ENCODE measurements around the gene INPP5B. TPM values are rescaled to one million over a fixed set of nuclear protein-coding genes. Genes with fewer than 3 reads are reported as not detected.

INPP5B gene
- total and polyA plus RNA-seq, 4 donors, result 9.2 to 40.8 (median 27.2) TPM

DNA sequence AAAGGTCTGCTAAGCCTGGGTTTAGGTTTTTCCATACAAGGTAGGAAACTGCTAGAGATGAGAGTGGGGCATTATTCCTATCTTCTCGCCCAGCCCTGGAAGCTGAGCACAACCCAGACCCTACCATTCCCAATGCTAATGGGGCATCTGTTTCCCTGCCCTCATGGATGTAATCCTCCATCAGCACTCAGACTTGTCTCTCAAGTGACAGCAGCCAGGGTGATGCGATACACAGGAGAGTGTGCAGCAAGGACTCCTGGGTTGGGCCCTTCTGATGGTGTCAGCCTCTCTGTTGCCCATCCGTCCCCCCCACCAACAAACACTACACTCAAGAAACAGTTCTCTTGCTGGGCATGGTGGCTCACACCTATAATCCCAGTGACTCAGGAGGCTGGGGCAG is 5.9 kb upstream of the INPP5B start:
- TF ChIP-seq, protein P1, sequence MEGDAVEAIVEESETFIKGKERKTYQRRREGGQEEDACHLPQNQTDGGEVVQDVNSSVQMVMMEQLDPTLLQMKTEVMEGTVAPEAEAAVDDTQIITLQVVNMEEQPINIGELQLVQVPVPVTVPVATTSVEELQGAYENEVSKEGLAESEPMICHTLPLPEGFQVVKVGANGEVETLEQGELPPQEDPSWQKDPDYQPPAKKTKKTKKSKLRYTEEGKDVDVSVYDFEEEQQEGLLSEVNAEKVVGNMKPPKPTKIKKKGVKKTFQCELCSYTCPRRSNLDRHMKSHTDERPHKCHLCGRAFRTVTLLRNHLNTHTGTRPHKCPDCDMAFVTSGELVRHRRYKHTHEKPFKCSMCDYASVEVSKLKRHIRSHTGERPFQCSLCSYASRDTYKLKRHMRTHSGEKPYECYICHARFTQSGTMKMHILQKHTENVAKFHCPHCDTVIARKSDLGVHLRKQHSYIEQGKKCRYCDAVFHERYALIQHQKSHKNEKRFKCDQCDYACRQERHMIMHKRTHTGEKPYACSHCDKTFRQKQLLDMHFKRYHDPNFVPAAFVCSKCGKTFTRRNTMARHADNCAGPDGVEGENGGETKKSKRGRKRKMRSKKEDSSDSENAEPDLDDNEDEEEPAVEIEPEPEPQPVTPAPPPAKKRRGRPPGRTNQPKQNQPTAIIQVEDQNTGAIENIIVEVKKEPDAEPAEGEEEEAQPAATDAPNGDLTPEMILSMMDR (IDR thresholded peaks at IDR 0.05; ENCODE audit: control extremely low read depth, extremely low read depth), result no peak
- Histone ChIP-seq H3K4me3 (no peak overlapping the region), H3K27me3 (ENCODE audit: control insufficient read depth in 3 of 3, insufficient read depth in 3 of 3, low read length in 2 of 3) (no peaks in the 10 kb centered on the region), H3K36me3 (ENCODE audit: control insufficient read depth in 4 of 4, insufficient read depth in 4 of 4, low read length in 4 of 4) (peaks cover 0 to 9% (median 6%) of the 10 kb centered on the region in 4 donors), H3K4me1 (ENCODE audit: control insufficient read depth in 5 of 5, insufficient read depth in 5 of 5, low read length in 5 of 5) (no peaks in the 10 kb centered on the region), H3K9me3 (ENCODE audit: control insufficient read depth in 4 of 4, insufficient read depth in 3 of 4, low read length in 3 of 4) (no peaks in the 10 kb centered on the region), H3K9ac (ENCODE audit: insufficient read depth in 1 of 2, low read length in 2 of 2) (no peak overlapping the region), H3K27ac (ENCODE audit: low read depth in 1 of 2, low read length in 1 of 2) (no peak overlapping the region)
- no peak for ATAC-seq (ENCODE audit: insufficient read depth, low FRiP score)
- no peak for DNase-seq
- WGBS, 2 donors, result 95 to 96% methylated on average over 3 of the region's 3 CpGs

DNA sequence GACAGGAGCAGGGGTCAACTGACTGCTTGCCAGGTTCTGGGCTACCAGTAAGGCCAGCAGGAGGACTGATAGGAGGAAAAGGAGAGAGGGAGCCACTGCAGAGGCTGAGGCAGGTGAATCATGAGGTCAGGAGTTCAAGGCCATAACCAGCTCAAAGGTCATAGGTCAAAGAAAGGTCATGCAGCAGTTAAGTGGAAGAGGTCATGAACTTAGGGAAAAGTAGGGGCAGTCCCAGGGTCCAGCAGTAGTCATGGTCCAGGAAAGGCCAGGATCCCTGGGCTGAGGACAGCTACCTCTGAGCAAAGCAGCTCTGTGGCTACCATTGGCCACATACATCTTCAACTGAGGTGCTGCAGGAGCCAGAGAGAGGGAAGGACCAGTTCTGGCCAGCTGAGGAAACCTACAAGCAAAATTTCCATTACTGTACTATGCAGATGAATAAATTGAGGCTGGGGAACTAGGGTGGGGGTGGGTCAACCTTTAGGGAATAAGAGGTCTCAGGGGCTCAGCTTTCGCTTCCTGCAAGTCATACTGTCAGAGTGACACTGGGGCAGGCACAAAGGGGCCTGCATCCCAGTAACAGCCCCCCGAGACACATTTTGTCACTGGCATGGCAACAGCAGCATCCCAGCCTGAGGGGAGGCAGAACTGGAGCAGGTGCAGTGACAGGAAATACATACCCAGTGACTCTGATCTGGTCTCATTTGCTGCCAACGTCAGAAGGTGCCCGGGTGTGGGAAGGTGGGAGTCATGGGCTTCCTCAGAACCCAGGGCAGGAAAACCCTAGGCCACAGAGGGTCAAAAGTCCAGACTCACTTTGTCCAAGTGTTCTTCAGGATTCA is 5.2 kb upstream of the INPP5B start:
- TF ChIP-seq, protein P1 (IDR thresholded peaks at IDR 0.05; ENCODE audit: control extremely low read depth, extremely low read depth), result no peak
- no peak overlapping the region for H3K4me3 ChIP-seq
- peaks cover 0 to 3% (median 0%) of the 10 kb centered on the region in 5 donors for H3K4me1 ChIP-seq (ENCODE audit: control insufficient read depth in 5 of 5, insufficient read depth in 5 of 5, low read length in 5 of 5)
- no peak for DNase-seq
- no peak overlapping the region for H3K9ac ChIP-seq (ENCODE audit: insufficient read depth in 1 of 2, low read length in 2 of 2)
- H3K36me3 ChIP-seq (ENCODE audit: control insufficient read depth in 4 of 4, insufficient read depth in 4 of 4, low read length in 4 of 4), result peaks cover 0 to 4% (median under 1%) of the 10 kb centered on the region in 4 donors
- no peak for ATAC-seq (ENCODE audit: insufficient read depth, low FRiP score)
- no peaks in the 10 kb centered on the region for H3K9me3 ChIP-seq (ENCODE audit: control insufficient read depth in 4 of 4, insufficient read depth in 3 of 4, low read length in 3 of 4)
- no peak overlapping the region for H3K27ac ChIP-seq (ENCODE audit: low read depth in 1 of 2, low read length in 1 of 2)
- WGBS, 2 donors, result 71 to 82% methylated on average over 4 of the region's 4 CpGs
- H3K27me3 ChIP-seq (ENCODE audit: control insufficient read depth in 3 of 3, insufficient read depth in 3 of 3, low read length in 2 of 3), result no peaks in the 10 kb centered on the region

DNA sequence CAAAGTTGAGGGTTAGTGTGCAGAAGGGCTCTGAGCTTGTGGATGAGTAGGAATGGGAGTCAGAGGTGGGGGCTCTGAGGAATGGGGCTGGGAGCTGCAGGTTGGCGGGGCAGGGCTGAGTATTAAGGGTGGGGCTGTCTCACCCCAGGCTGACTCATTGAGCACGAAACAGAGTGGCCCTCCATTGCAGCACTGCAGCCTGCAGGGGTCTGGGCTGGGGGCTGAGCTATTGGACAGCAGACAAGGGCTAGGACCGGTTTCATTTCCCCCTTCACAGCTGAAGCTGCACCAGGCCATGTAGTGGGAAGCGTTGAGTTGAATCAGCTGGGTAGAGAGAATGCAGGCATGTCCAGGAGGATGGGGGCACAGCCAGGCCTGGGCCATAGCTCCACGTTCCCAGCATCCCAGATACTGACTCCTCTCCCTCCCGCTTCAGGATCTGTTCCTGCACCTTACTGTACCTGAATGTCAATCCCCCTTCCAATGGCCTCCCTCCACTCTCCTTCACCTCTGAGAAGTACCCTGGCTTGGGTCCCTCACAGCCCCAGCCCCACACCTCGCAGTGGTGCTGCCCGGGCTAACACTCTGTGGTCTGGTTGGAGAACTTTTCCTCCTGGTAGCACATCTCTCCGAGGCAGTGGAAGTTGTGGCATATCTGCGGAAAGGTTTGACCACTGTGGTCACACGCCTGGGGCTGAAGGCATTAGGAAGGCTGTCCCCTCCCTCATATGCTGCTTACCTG is 4.4 kb upstream of the INPP5B start:
- Histone ChIP-seq H3K36me3 (ENCODE audit: control insufficient read depth in 4 of 4, insufficient read depth in 4 of 4, low read length in 4 of 4) (peaks cover 0 to 3% (median 1%) of the 10 kb centered on the region in 4 donors), H3K9ac (ENCODE audit: insufficient read depth in 1 of 2, low read length in 2 of 2) (no peak overlapping the region), H3K4me1 (ENCODE audit: control insufficient read depth in 5 of 5, insufficient read depth in 5 of 5, low read length in 5 of 5) (peaks cover 0 to 10% (median 3%) of the 10 kb centered on the region in 5 donors), H3K9me3 (ENCODE audit: control insufficient read depth in 4 of 4, insufficient read depth in 3 of 4, low read length in 3 of 4) (no peaks in the 10 kb centered on the region), H3K27me3 (ENCODE audit: control insufficient read depth in 3 of 3, insufficient read depth in 3 of 3, low read length in 2 of 3) (no peaks in the 10 kb centered on the region), H3K27ac (ENCODE audit: low read depth in 1 of 2, low read length in 1 of 2) (no peak overlapping the region), H3K4me3 (no peak overlapping the region)
- TF ChIP-seq, protein P1 (IDR thresholded peaks at IDR 0.05; ENCODE audit: control extremely low read depth, extremely low read depth), result no peak
- no peak for ATAC-seq (ENCODE audit: insufficient read depth, low FRiP score)
- 88 to 91% methylated on average over 11 of the region's 11 CpGs for WGBS, 2 donors
- DNase-seq, result no peak

All from lung (tissue), 12 donors.